ENCODE data around the gene CLIP2.

Gene CLIP2

GRCh38 chr7:74272305-74273038, 16.7 kb upstream of the CLIP2 start:
- no peak for DNase-seq

GRCh38 chr7:74275401-74275881, 13.8 kb upstream of the CLIP2 start:
- no peak for DNase-seq

GRCh38 chr7:74277636-74278035, 11.6 kb upstream of the CLIP2 start:
- DNase-seq = no peak

- DNase-seq = no peak
Observed at GRCh38 chr7:74280985-74281384, 8.2 kb upstream of the CLIP2 start.

- no peak for DNase-seq
Observed at GRCh38 chr7:74282748-74283459, 6.3 kb upstream of the CLIP2 start.

GRCh38 chr7:74283858-74284447, 5.3 kb upstream of the CLIP2 start:
- DNase-seq = no peak

- DNase-seq = no peak
Observed at GRCh38 chr7:74284781-74285259, 4.4 kb upstream of the CLIP2 start.

GRCh38 chr7:74286131-74286530, 3.1 kb upstream of the CLIP2 start:
- no peak for DNase-seq

GRCh38 chr7:74287303-74288033, 1.7 kb upstream of the CLIP2 start:
- DNase-seq = no peak

- DNase-seq = no peak
Observed at GRCh38 chr7:74288034-74288881, 949 bp upstream of the CLIP2 start.

- DNase-seq = no peak
Observed at GRCh38 chr7:74289659-74290552, 699 bp downstream of the CLIP2 start.

GRCh38 chr7:74290553-74290950, 1.3 kb downstream of the CLIP2 start:
- no peak for DNase-seq

GRCh38 chr7:74290981-74291441, 1.8 kb downstream of the CLIP2 start:
- DNase-seq = no peak

GRCh38 chr7:74291535-74291934, 2.3 kb downstream of the CLIP2 start:
- DNase-seq = no peak

- no peak for DNase-seq
Observed at GRCh38 chr7:74292757-74293576, 3.8 kb downstream of the CLIP2 start.

- no peak for DNase-seq
Observed at GRCh38 chr7:74293577-74293908, 4.3 kb downstream of the CLIP2 start.

GRCh38 chr7:74294191-74294998, 5.2 kb downstream of the CLIP2 start:
- DNase-seq = no peak

- DNase-seq = no peak
Observed at GRCh38 chr7:74297516-74298233, 8.5 kb downstream of the CLIP2 start.

GRCh38 chr7:74299401-74299800, 10.2 kb downstream of the CLIP2 start:
- DNase-seq = no peak
